ENCODE measurements around the gene MBD6. TPM values are rescaled to one million over a fixed set of nuclear protein-coding genes. Genes with fewer than 3 reads are reported as not detected.

MBD6 gene
- total RNA-seq, 1 donor from 2014 or later = 25.4 TPM

Small RNAs within 50 kb of the gene (microRNA-seq; reads per million reads assigned to microRNA genes)
- gene MIR616 = 0.97 reads per million
- not detected for gene MIR6758

Other genes starting within 250 kb of the MBD6 start
- gene R3HDM2, start 91.8 kb upstream of the MBD6 start, total RNA-seq = 48.9 TPM
- gene INHBC, start 88.0 kb upstream of the MBD6 start, total RNA-seq = not detected
- not detected for gene INHBE, start 67.5 kb upstream of the MBD6 start, total RNA-seq
- 0.56 TPM for gene GLI1, start 63.0 kb upstream of the MBD6 start, total RNA-seq
- 4.1 TPM for gene ARHGAP9, start 43.0 kb upstream of the MBD6 start, total RNA-seq
- 63.5 TPM for gene MARS1, start 34.8 kb upstream of the MBD6 start, total RNA-seq
- 16.4 TPM for gene DDIT3, start 2.3 kb upstream of the MBD6 start, total RNA-seq
- 95.0 TPM for gene DCTN2, start 24.4 kb downstream of the MBD6 start, total RNA-seq
- 0.08 TPM for gene KIF5A, start 27.2 kb downstream of the MBD6 start, total RNA-seq
- gene PIP4K2C, start 68.4 kb downstream of the MBD6 start, total RNA-seq = 12.4 TPM
- gene DTX3, start 82.0 kb downstream of the MBD6 start, total RNA-seq = 21.7 TPM
- gene ARHGEF25, start 88.6 kb downstream of the MBD6 start, total RNA-seq = 14.3 TPM
- gene B4GALNT1, start 110.4 kb downstream of the MBD6 start, total RNA-seq = 5.6 TPM
- 102 TPM for gene OS9, start 171.3 kb downstream of the MBD6 start, total RNA-seq
- gene AGAP2, start 215.9 kb downstream of the MBD6 start, total RNA-seq = 6.6 TPM
- 27.5 TPM for gene TSPAN31, start 222.2 kb downstream of the MBD6 start, total RNA-seq
- 41.1 TPM for gene CDK4, start 229.5 kb downstream of the MBD6 start, total RNA-seq
- 12.2 TPM for gene MARCHF9, start 232.3 kb downstream of the MBD6 start, total RNA-seq
- not detected for gene CYP27B1, start 244.3 kb downstream of the MBD6 start, total RNA-seq
- gene METTL1, start 249.3 kb downstream of the MBD6 start, total RNA-seq = 7.2 TPM
- 1.2 TPM for gene EEF1AKMT3, start 249.8 kb downstream of the MBD6 start, total RNA-seq

Measured in Right ventricle myocardium superior (tissue), 1 donor.